Measurements from ENCODE around the gene CCDC13.

GRCh38 chr3:42742688-42743087, 30.4 kb downstream of the CCDC13 start:
- no peak for TF ChIP-seq POLR2A (IDR thresholded peaks at IDR 0.05)
- TF ChIP-seq CTCF (IDR thresholded peaks at IDR 0.05), result no peak
- no peak for TF ChIP-seq POLR2AphosphoS5 (IDR thresholded peaks at IDR 0.05)
